Thyroid gland (tissue), 4 donors: ENCODE results near the gene LHFPL6. TPM values are rescaled to one million over a fixed set of nuclear protein-coding genes. Genes with fewer than 3 reads are reported as not detected.
A peak's percentile ranks its signal among the peaks of the same experiment; 100 is the strongest.

ENCODE experiments used
- DNase-seq, 2 donors: peaks; one replicate each; pipeline ENCODE4 v3.0.0-alpha.2; 2019
- H3K27ac ChIP-seq, 3 donors: fragments of 200-600 bp; sonication (generic); 1 replicate in 2 of 3; 2 replicates in 1 of 3; pipeline ENCODE4 v1.5.1; 2016 to 2019; ENCODE audit warnings: mild to moderate bottlenecking in 1 of 3, moderate library complexity in 1 of 3
- H3K27me3 ChIP-seq: fragments of 200-600 bp; sonication (generic); one replicate; pipeline ENCODE4 v1.5.1; 2019
- H3K36me3 ChIP-seq, 2 donors: fragments of 200-600 bp; sonication (generic); one replicate each; pipeline ENCODE4 v1.5.1; 2016 to 2019
- H3K4me1 ChIP-seq, 2 donors: fragments of 200-600 bp; sonication (generic); one replicate each; pipeline ENCODE4 v1.5.1; 2017 to 2019
- H3K4me3 ChIP-seq, 3 donors: fragments of 200-600 bp; sonication (generic); replicated peaks in 1 of 3; 1 replicate in 2 of 3; 2 replicates in 1 of 3; pipeline ENCODE4 v1.5.1; 2016; ENCODE audit warnings: mild to moderate bottlenecking in 1 of 3
- H3K9me3 ChIP-seq: fragments of 200-600 bp; sonication (generic); one replicate; pipeline ENCODE4 v1.5.1; 2017
- CTCF ChIP-seq, 6 experiments: fragments of 200-600 bp in 3 of 6; fragments of 450-650 bp in 3 of 6; sonication (generic) in 3 of 6; IDR thresholded peaks; one replicate each; pipeline ENCODE4 v1.5.1; 2016 to 2019; ENCODE audit warnings: antibody characterized with exemption in 6 of 6, mild to moderate bottlenecking in 2 of 6, inconsistent platforms in 1 of 6, moderate library complexity in 1 of 6
- POLR2A ChIP-seq, 2 donors: fragments of 450-650 bp; IDR thresholded peaks; one replicate each; pipeline ENCODE4 v1.6.1; 2017; ENCODE audit warnings: antibody characterized with exemption in 2 of 2, mild to moderate bottlenecking in 2 of 2, moderate library complexity in 1 of 2
- WGBS, 2 donors: methylation state at CpG; one replicate each; pipeline ENCODE4 v1.1.5; 2017; 5-methylcytosine and 5-hydroxymethylcytosine counted together
- intact Hi-C: fragments of 100-400 bp; cut with DNase I; formaldehyde crosslinking; loops from one replicate; pipeline ENCODE4 v1.15.1; 2023
- total RNA-seq, 4 donors: library from RNA; depleted of rRNA; stranded (reverse); fragments of >200 nt; gene quantifications; one replicate each; pipeline ENCODE4 v1.2.3, GENCODE V29; 2016

The LHFPL6 gene
- total RNA-seq, 4 donors from 2014 or later = 23.6 to 86.3 (median 42.0) TPM

GRCh38 chr13:39402221-39402970 is 200.6 kb downstream of the LHFPL6 start:
- TF ChIP-seq CTCF (IDR thresholded peaks at IDR 0.05) = no peak
- TF ChIP-seq POLR2A (IDR thresholded peaks at IDR 0.05) = no peak
- Histone ChIP-seq H3K4me1 (peaks cover 0 to 5% of the 10 kb centered on the region in 2 donors), H3K27ac (no peak overlapping the region), H3K4me3 (no peak overlapping the region), H3K9me3 (no peaks in the 10 kb centered on the region), H3K36me3 (no peaks in the 10 kb centered on the region), H3K27me3 (no peaks in the 10 kb centered on the region)
- WGBS, 2 donors = 90 to 93% methylated on average over 3 of the region's 3 CpGs
- intact Hi-C loops = no loop called here
- no peak for DNase-seq

GRCh38 chr13:39401756-39402155 is 201.2 kb downstream of the LHFPL6 start:
- no peak for TF ChIP-seq POLR2A (IDR thresholded peaks at IDR 0.05)
- no peak for TF ChIP-seq CTCF (IDR thresholded peaks at IDR 0.05)
- 97 to 98% methylated on average over 3 of the region's 3 CpGs for WGBS, 2 donors
- intact Hi-C loops = no loop called here
- no peaks in the 10 kb centered on the region for H3K27me3 ChIP-seq
- H3K4me1 ChIP-seq = peaks cover 0 to 6% of the 10 kb centered on the region in 2 donors
- no peak overlapping the region for H3K4me3 ChIP-seq
- no peak overlapping the region for H3K27ac ChIP-seq
- no peaks in the 10 kb centered on the region for H3K9me3 ChIP-seq
- no peak for DNase-seq
- H3K36me3 ChIP-seq = no peaks in the 10 kb centered on the region

GRCh38 chr13:39401046-39401705 is 201.8 kb downstream of the LHFPL6 start:
- WGBS, 2 donors = 90 to 91% methylated on average over 4 of the region's 4 CpGs

GRCh38 chr13:39399102-39399501 is 203.9 kb downstream of the LHFPL6 start:
- peaks cover 0 to 6% of the 10 kb centered on the region in 2 donors for H3K4me1 ChIP-seq
- no peak overlapping the region for H3K4me3 ChIP-seq
- TF ChIP-seq POLR2A (IDR thresholded peaks at IDR 0.05) (no peak), CTCF (IDR thresholded peaks at IDR 0.05) (no peak)
- no peaks in the 10 kb centered on the region for H3K9me3 ChIP-seq
- DNase-seq = no peak
- no peak overlapping the region for H3K27ac ChIP-seq
- no peaks in the 10 kb centered on the region for H3K27me3 ChIP-seq
- no peaks in the 10 kb centered on the region for H3K36me3 ChIP-seq
- intact Hi-C loops = no loop called here

More at GRCh38 chr13:39401046-39401705, 201.8 kb downstream of the LHFPL6 start:
- no peaks in the 10 kb centered on the region for H3K9me3 ChIP-seq
- H3K4me3 ChIP-seq = no peak overlapping the region
- H3K4me1 ChIP-seq = peaks cover 0 to 6% of the 10 kb centered on the region in 2 donors
- no peaks in the 10 kb centered on the region for H3K27me3 ChIP-seq
- TF ChIP-seq CTCF (IDR thresholded peaks at IDR 0.05) (no peak), POLR2A (IDR thresholded peaks at IDR 0.05) (no peak)
- DNase-seq = no peak
- H3K36me3 ChIP-seq = no peaks in the 10 kb centered on the region
- H3K27ac ChIP-seq = no peak overlapping the region
- intact Hi-C loops = no loop called here

- intact Hi-C loops = no loop called here
- TF ChIP-seq CTCF (IDR thresholded peaks at IDR 0.05) (no peak), POLR2A (IDR thresholded peaks at IDR 0.05) (no peak)
- WGBS, 2 donors = 64 to 72% methylated on average over 3 of the region's 3 CpGs
- no peak overlapping the region for H3K4me3 ChIP-seq
- H3K27ac ChIP-seq = peak overlapping the region in 1 of 3 donors; percentile 24
- H3K9me3 ChIP-seq = no peaks in the 10 kb centered on the region
- DNase-seq = no peak
- H3K4me1 ChIP-seq = peaks cover 0 to 6% of the 10 kb centered on the region in 2 donors
- H3K27me3 ChIP-seq = no peaks in the 10 kb centered on the region
- H3K36me3 ChIP-seq = no peaks in the 10 kb centered on the region
Measured at GRCh38 chr13:39397896-39398265, 205.1 kb downstream of the LHFPL6 start.
